ENCODE measurements around the gene KDM4B. TPM values are rescaled to one million over a fixed set of nuclear protein-coding genes. Genes with fewer than 3 reads are reported as not detected.

The KDM4B gene
- total RNA-seq, 2 experiments from 2014 or later, result 46.3 to 46.6 TPM

- DNase-seq (no peak), ATAC-seq (no peak)
- Mint-ChIP-seq H3K27ac (no peak overlapping the region), H3K4me3 (no peak overlapping the region), H3K27me3 (no peaks in the 10 kb centered on the region), H3K4me1 (ENCODE audit: low read depth) (peaks cover 2% of the 10 kb centered on the region), H3K36me3 (ENCODE audit: low read depth) (peaks cover 13% of the 10 kb centered on the region), H3K9me3 (peaks cover 3% of the 10 kb centered on the region)
- CTCF ChIA-PET, result interaction anchor here (1.7 kb wide), 1 partner anchor 35 kb away, joined by 5 read pairs; no protein-coding TSS in a partner anchor
- intact Hi-C loops (cut with micrococcal nuclease), result no loop called here
- POLR2A ChIA-PET, result no interaction called here
- TF ChIP-seq CTCF (IDR thresholded peaks at IDR 0.05), result no peak
Observed at GRCh38 chr19:4996701-4997100, 27.8 kb downstream of the KDM4B start.

- Mint-ChIP-seq H3K4me1 (ENCODE audit: low read depth) (peaks cover 4% of the 10 kb centered on the region), H3K27ac (no peak overlapping the region)
- CTCF ChIA-PET, result no interaction called here
Observed at GRCh38 chr19:4997297-4997696, 28.4 kb downstream of the KDM4B start.

GRCh38 chr19:5000120-5000611 lies 31.3 kb downstream of the KDM4B start:
- CTCF ChIA-PET, result interaction anchor here (1.7 to 5.3 kb wide), 2 partner anchors 28 to 33 kb away, joined by 12 to 60 read pairs; no protein-coding TSS in a partner anchor
- H3K4me1 Mint-ChIP-seq (ENCODE audit: low read depth), result peaks cover 5% of the 10 kb centered on the region
- POLR2A ChIA-PET, result no interaction called here
- no peak overlapping the region for H3K4me3 Mint-ChIP-seq
- intact Hi-C loops (cut with micrococcal nuclease), result no loop called here
- H3K9me3 Mint-ChIP-seq, result no peaks in the 10 kb centered on the region
- H3K27me3 Mint-ChIP-seq, result no peaks in the 10 kb centered on the region
- H3K27ac Mint-ChIP-seq, result no peak overlapping the region
- ATAC-seq (no peak), DNase-seq (no peak)
- TF ChIP-seq CTCF (IDR thresholded peaks at IDR 0.05), result no peak
- H3K36me3 Mint-ChIP-seq (ENCODE audit: low read depth), result peaks cover 2% of the 10 kb centered on the region

More at GRCh38 chr19:4997297-4997696, 28.4 kb downstream of the KDM4B start:
- intact Hi-C loops (cut with micrococcal nuclease), result no loop called here
- Mint-ChIP-seq H3K4me3 (no peak overlapping the region), H3K27me3 (no peaks in the 10 kb centered on the region), H3K9me3 (no peaks in the 10 kb centered on the region), H3K36me3 (ENCODE audit: low read depth) (peaks cover 7% of the 10 kb centered on the region)
- TF ChIP-seq CTCF (IDR thresholded peaks at IDR 0.05), result no peak
- ATAC-seq (no peak), DNase-seq (no peak)
- POLR2A ChIA-PET, result no interaction called here

GRCh38 chr19:5001615-5002014 lies 32.7 kb downstream of the KDM4B start:
- intact Hi-C loops (cut with micrococcal nuclease), result no loop called here
- Mint-ChIP-seq H3K27me3 (no peaks in the 10 kb centered on the region), H3K4me3 (no peak overlapping the region), H3K27ac (no peak overlapping the region), H3K4me1 (ENCODE audit: low read depth) (peaks cover 5% of the 10 kb centered on the region), H3K36me3 (ENCODE audit: low read depth) (peaks cover 2% of the 10 kb centered on the region), H3K9me3 (no peaks in the 10 kb centered on the region)
- ATAC-seq (peak; percentile 47), DNase-seq (peak; percentile 44)
- ChIA-PET CTCF (interaction anchor here (0.7 to 5.3 kb wide), 19 partner anchors 9 to 196 kb away, joined by 3 to 60 read pairs (median 4); no protein-coding TSS in a partner anchor), POLR2A (no interaction called here)
- peak; percentile 58 for TF ChIP-seq CTCF (IDR thresholded peaks at IDR 0.05)

GRCh38 chr19:5002143-5002542 lies 33.2 kb downstream of the KDM4B start:
- TF ChIP-seq CTCF (IDR thresholded peaks at IDR 0.05), result no peak
- H3K9me3 Mint-ChIP-seq, result no peaks in the 10 kb centered on the region
- H3K4me1 Mint-ChIP-seq (ENCODE audit: low read depth), result peaks cover 5% of the 10 kb centered on the region
- ChIA-PET POLR2A (no interaction called here), CTCF (interaction anchor here (0.8 to 5.3 kb wide), 17 partner anchors 8 to 196 kb away, joined by 3 to 60 read pairs (median 6); no protein-coding TSS in a partner anchor)
- no peak overlapping the region for H3K4me3 Mint-ChIP-seq
- intact Hi-C loops (cut with micrococcal nuclease), result no loop called here
- no peak overlapping the region for H3K27ac Mint-ChIP-seq
- ATAC-seq (no peak), DNase-seq (no peak)
- H3K27me3 Mint-ChIP-seq, result no peaks in the 10 kb centered on the region
- peaks cover 3% of the 10 kb centered on the region for H3K36me3 Mint-ChIP-seq (ENCODE audit: low read depth)
